HG03045 (cell line): ENCODE measurements around the gene MBL2.

Source experiments
- ATAC-seq: cut with Tn5 transposase; IDR thresholded peaks from one replicate; pipeline ENCODE4 v1.9.1; 2021; ENCODE audit warnings: mild to moderate bottlenecking, moderate library complexity; ENCODE audit not compliant: unreplicated experiment

Gene MBL2

GRCh38 chr10:52740913-52741675, 31.5 kb downstream of the MBL2 start:
- peak; percentile 49 for ATAC-seq

GRCh38 chr10:52740155-52740549, 32.4 kb downstream of the MBL2 start:
- no peak for ATAC-seq

- ATAC-seq = no peak
These were observed 33.0 kb downstream of the MBL2 start for GRCh38 chr10:52739380-52740154.

- no peak for ATAC-seq
These were observed 33.6 kb downstream of the MBL2 start for GRCh38 chr10:52738951-52739350.

- no peak for ATAC-seq
These were observed 43.1 kb downstream of the MBL2 start for GRCh38 chr10:52729271-52730104.

GRCh38 chr10:52720018-52720417, 52.6 kb downstream of the MBL2 start:
- ATAC-seq = no peak
